Measurements from ENCODE around the gene GFOD1.

The GFOD1 gene

GRCh38 chr6:13372076-13372475 is 115.3 kb downstream of the GFOD1 start:
- no peak for DNase-seq

GRCh38 chr6:13371421-13372072 is 115.9 kb downstream of the GFOD1 start:
- DNase-seq = no peak

GRCh38 chr6:13370623-13371022 is 116.8 kb downstream of the GFOD1 start:
- no peak for DNase-seq

GRCh38 chr6:13369591-13369990 is 117.8 kb downstream of the GFOD1 start:
- DNase-seq = no peak

- DNase-seq = no peak
Measured at GRCh38 chr6:13368731-13369115, 118.7 kb downstream of the GFOD1 start.

DNA sequence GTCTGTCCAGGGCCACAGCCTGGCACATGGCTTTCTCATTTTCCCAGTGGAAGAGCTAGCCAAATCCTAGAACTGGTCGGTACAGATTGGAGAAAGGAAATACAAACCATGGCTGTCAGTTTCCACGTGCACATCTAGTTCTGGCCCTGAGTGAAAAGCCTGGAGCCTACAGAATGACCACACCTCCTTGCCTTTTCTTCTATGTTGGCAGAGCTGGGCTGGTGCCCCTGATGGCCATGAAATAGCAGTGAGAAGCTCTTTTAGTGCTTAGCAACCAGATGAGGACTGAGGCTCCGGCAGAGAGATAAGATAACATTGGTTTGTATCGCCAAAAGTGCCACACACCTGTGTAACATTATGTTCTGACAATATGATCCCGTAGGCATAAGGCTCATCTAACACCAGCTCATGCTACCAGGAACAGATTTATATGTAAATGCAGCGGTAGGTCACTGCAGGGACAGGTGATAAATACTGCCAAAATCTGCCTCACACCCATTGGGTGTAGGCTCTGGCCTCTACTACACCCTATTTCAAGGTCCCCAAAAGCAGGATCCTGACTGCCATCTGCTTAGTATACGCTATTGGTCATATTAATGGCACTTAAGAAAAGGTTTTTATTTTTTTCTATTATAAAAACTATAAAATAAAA is 119.2 kb downstream of the GFOD1 start:
- DNase-seq = no peak

DNA sequence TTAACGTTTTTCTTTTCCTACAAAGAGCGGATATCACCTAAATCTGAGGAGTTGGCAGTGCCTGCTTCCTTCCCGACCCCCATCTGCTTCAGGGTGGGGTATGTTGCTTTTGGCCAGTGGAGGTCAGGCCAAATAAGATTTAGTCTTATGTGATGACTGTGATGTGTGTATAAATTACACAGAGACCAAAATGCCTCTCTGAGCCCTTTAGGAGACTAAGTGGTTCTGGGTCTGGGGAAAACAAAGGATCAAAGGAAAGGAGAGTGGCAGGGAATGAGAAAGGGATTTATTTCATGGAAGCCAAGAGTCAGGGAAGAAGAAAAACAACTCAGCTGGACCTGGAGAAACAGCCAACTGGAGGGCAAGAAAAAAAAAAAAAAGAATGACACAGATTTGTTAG is 120.0 kb downstream of the GFOD1 start:
- DNase-seq = no peak

DNA sequence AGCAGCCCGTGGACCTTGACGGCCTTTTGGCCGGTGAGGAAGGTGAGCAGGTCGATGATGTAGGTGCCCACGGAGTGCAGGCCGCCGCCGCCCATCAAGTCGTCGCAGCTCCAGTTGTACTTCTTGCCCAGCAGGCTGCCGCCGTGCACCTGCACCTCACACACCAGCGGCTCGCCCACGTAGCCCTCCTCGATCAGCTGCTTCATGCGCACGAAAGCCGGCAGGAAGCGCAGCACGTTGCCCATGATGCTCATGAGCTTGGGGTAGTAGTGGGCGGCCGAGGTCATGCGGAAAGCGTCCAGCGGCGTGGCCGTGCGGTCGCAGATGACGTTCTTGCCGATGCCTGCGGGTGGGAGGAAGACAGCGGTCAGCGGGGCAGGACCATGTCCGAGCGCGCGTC is 122.1 kb downstream of the GFOD1 start:
- DNase-seq = no peak

DNA sequence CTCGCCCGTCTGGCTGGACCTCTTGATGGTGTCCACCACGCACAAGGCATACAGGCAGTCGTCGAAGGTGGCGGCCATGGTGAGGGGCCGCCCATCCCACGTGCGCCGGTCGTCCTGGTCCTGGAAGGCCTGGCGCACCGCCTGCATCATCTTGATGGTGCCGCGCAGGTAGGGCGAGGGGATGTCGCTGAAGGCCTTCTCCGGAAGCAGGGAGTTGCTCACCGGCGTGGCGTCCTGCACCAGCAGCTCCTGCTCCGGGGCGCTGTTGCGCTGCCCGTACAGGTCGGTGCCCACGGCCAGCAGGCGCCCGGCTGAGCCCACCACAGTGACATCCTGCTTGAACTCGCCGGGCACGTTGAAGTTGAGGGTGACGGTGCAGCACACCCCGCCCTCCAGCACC is 122.6 kb downstream of the GFOD1 start:
- DNase-seq = no peak

DNA sequence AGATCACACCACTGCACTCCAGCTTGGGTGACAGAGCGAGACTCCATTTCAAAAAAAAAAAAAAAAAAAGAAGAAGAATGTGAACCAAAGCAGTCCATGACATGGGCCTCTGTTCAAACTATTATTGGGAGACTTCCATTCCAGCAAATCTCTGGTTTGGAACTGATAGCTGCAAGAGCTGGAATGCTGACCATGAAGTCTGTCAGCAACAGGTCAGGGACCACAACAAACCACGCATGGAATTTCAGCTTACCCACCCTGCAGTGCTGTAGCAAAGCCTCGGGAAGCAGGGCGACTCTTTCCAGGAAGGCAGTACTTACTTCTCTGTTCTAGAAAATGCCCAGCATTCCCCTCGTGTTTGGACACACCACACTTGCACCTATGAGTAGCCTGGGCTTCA is 125.0 kb downstream of the GFOD1 start:
- no peak for DNase-seq

DNA sequence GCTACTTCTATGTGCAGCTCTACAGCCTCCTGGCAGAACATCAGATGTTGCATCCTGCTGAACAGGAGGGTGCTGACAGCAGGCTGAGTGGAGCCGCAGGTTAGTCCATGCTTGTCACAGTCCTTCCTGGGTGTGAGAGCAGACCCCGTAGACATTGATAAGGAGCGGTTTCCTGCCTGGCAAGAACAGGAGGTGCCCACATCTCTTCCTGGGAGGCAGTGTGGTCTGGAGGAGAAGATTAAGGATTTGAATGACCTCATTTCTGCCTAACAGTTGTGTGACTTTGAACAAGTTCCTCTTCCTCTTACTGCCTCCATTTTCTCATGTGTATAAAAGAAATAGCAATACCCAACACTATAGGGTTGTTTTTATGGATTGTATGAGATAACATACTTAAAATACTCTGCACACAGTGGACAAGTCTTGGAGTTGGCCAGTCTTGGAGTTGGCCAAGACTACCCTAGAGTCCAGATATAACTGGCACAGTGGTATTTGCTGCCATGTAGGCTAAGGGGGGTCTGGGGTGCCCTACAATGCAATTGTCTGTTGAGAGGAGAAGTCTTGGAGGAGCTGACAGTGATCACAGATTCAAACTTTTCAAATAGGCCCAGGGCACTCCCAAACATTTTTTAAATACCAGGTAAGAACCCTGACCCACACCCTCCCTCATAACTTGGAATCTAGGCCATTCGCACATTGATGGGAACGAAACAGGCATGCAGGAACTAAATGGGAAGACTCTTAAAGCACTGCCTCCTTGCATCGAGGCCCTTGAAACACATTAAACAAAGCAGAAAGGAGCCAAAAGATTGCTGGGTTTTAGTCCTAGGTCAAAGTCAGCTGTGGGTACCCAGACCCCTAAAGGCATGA is 126.5 kb downstream of the GFOD1 start:
- no peak for DNase-seq

DNA sequence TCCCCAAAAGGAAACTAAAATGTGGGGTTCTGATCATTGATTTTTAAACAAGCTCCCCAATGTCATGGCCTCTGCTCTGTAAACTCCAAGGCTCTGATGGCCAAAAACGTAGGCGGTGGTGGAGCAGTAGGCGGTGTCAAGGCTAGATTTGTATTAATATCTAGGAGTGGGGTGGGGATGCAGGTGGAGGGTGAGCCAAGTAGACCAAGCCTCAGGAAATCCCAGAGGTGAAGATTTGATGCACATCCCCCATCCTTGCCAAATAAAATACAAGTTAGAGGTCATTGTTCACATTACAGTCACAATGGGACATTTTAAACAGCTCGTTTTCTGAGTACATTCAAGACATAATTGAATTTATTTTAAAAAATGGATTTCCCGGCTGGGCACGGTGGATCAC is 128.1 kb downstream of the GFOD1 start:
- DNase-seq = no peak

- DNase-seq = no peak
Measured at GRCh38 chr6:13358511-13358910, 128.9 kb downstream of the GFOD1 start.

GRCh38 chr6:13357551-13358075 is 129.8 kb downstream of the GFOD1 start:
- no peak for DNase-seq

GRCh38 chr6:13355999-13356785 is 131.2 kb downstream of the GFOD1 start:
- no peak for DNase-seq

DNA sequence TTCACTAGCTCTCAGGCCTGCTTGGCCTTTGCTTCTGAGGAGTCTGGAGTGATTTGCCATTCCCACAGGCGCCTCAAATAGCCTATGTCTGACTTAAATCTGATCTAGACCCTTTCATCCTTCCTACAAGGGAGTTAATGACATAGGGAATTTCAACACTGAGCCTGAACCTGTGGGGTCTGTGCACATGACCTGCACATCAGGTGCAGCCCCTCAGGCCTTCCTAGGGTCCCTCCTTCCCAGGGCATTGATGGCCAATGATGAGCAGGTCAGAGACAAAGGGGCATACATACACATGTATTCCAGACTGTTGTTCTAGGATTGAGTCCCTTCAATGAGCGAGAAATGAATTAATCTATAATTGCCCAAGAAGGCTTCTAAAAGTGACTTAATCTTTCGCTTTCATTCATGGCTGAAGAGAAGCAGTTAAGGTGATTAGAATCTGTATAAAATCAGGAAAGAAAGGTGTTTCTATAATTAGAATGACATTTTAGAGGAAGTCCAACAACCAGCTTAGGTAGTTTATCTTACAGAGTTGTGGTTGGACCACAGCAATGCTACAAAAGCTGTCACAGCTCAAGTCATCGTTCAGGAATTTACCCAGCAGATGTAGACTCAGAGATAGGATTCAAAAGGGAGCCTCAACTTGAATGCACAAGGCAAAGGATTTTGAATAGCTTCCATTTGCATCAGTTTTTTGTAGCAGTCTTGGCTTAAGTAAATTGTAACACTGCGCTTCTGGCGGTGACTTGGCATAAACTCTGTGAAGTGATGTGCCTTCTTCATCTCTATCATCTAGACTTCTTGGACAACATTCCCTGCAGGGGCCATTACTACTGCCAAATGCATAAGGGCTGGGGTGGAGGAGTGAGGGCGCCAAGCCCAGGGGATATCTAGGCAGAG is 132.1 kb downstream of the GFOD1 start:
- DNase-seq = no peak

DNA sequence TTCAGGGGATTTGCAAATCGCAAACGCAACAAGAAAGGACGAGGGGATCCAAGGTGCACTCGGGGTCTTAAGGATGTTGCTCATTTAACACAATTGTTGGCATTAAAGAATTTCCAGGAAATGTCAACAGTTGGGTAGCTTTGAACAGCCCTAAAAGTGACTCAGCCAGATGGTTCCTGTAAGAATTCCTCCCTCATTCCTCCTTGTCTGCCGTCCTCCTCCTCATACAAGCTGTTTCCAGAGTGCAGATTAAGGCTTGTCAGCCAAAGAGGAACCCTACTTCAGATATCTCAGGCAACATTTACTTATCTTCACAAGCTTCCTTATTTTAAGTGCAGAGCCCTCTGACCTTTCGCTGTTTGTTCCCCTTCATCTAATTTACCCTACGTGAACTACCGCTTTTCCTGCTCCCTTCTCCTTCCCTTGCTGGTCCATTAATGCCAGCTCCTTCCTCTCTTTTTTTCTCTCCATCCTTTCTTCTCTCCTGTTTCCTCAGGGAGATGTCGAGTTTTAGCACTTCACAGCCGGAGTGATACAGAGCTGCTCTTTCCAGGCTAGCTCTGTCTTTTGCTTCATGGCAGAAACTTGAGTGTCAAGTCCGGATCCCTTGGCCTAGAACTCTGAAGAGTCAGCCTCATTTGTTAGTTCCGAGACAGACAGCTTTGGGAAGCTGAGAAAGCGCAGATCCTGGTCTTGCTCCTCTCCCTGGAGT is 132.9 kb downstream of the GFOD1 start:
- no peak for DNase-seq

DNA sequence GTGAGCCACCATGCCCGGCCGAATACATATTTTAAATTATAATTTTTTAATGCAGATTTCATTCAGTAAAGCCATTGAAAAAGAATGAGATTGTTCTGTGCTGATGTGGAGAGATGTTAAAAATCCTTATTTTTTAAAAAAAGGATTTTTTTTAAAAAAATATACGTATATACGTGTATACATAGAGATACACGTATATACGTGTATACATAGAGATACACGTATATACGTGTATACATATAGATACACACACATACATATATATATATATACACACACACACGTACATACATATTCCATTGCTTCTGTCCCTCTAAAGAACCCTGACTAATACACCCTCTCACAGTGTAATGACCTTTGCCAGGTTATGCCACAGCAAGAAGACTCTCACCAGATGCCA is 135.2 kb downstream of the GFOD1 start:
- DNase-seq = no peak

- no peak for DNase-seq
Measured at GRCh38 chr6:13351271-13351670, 136.1 kb downstream of the GFOD1 start.

DNA sequence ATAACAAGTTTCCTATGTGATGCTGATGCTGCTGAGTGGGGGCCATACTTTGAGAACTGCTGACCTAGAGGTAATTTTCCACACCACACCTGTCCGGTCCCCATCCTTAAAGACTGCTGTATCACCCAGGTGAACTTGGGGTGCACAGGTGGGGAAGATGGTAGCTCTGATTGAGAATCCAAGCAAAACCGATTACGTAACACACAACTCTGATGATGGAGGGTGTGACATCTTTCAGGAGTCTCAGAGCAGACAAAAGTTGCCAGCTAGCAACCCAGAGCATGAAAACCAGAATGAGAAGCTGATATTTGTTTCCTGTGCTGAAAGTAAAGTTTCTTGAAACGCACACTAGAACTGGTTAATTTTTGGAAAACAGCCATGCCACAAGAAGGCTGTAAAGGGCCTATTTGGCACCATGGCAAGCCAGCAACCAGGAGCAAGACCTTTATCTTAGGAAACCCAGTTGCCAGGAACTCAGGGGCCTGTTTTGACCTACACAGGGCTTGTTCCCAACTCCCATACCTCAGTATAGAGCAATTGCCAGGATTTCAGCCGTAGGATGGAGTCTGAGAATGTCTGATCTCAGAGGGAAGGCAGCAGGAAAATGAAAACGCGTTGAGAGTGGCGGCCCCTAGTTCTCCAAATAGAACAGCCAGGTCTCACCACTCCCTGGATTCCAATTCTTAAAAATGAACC is 137.4 kb downstream of the GFOD1 start:
- no peak for DNase-seq
